Measurements from ENCODE around the gene IKBKE.

Gene IKBKE

GRCh38 chr1:206493279-206493678 lies 23.0 kb downstream of the IKBKE start:
- DNase-seq (ENCODE audit: low read depth) = no peak
- no peak for TF ChIP-seq CTCF (IDR thresholded peaks at IDR 0.05; ENCODE audit: insufficient read depth, low read depth, low read length, missing control alignments)
- no peak overlapping the region for H3K4me3 ChIP-seq (ENCODE audit: low read depth, low read length)

GRCh38 chr1:206495011-206495461 lies 24.8 kb downstream of the IKBKE start:
- no peak for TF ChIP-seq CTCF (IDR thresholded peaks at IDR 0.05; ENCODE audit: insufficient read depth, low read depth, low read length, missing control alignments)
- no peak overlapping the region for H3K4me3 ChIP-seq (ENCODE audit: low read depth, low read length)
- no peak for DNase-seq (ENCODE audit: low read depth)

GRCh38 chr1:206495493-206496046 lies 25.3 kb downstream of the IKBKE start:
- H3K4me3 ChIP-seq (ENCODE audit: low read depth, low read length) = no peak overlapping the region
- no peak for DNase-seq (ENCODE audit: low read depth)
- no peak for TF ChIP-seq CTCF (IDR thresholded peaks at IDR 0.05; ENCODE audit: insufficient read depth, low read depth, low read length, missing control alignments)

GRCh38 chr1:206496131-206496793 lies 26.0 kb downstream of the IKBKE start:
- no peak overlapping the region for H3K4me3 ChIP-seq (ENCODE audit: low read depth, low read length)
- no peak for TF ChIP-seq CTCF (IDR thresholded peaks at IDR 0.05; ENCODE audit: insufficient read depth, low read depth, low read length, missing control alignments)
- DNase-seq (ENCODE audit: low read depth) = peak; percentile 70

- no peak for TF ChIP-seq CTCF (IDR thresholded peaks at IDR 0.05; ENCODE audit: insufficient read depth, low read depth, low read length, missing control alignments)
- peak; percentile 46 for DNase-seq (ENCODE audit: low read depth)
- H3K4me3 ChIP-seq (ENCODE audit: low read depth, low read length) = no peak overlapping the region
These were observed 27.1 kb downstream of the IKBKE start for GRCh38 chr1:206497363-206497762.

- no peak for DNase-seq (ENCODE audit: low read depth)
- no peak overlapping the region for H3K4me3 ChIP-seq (ENCODE audit: low read depth, low read length)
- TF ChIP-seq CTCF (IDR thresholded peaks at IDR 0.05; ENCODE audit: insufficient read depth, low read depth, low read length, missing control alignments) = no peak
These were observed 27.5 kb downstream of the IKBKE start for GRCh38 chr1:206497774-206498173.

GRCh38 chr1:206498685-206499084 lies 28.4 kb downstream of the IKBKE start:
- no peak overlapping the region for H3K4me3 ChIP-seq (ENCODE audit: low read depth, low read length)
- DNase-seq (ENCODE audit: low read depth) = no peak
- TF ChIP-seq CTCF (IDR thresholded peaks at IDR 0.05; ENCODE audit: insufficient read depth, low read depth, low read length, missing control alignments) = no peak

Data from GM12865 (cell line).